CD1c-positive myeloid dendritic cell (primary cell): Measurements from ENCODE around the gene CERT1.
"Not testable (repeated sequence)": the region's sequence is repeated elsewhere in the genome, so short reads cannot be mapped to it uniquely, and the experiment has no call there.

Experiments used
- DNase-seq: peaks from one replicate; pipeline ENCODE4 v3.0.0-alpha.2; 2016; ENCODE audit errors: extremely low spot score

Gene CERT1, protein sequence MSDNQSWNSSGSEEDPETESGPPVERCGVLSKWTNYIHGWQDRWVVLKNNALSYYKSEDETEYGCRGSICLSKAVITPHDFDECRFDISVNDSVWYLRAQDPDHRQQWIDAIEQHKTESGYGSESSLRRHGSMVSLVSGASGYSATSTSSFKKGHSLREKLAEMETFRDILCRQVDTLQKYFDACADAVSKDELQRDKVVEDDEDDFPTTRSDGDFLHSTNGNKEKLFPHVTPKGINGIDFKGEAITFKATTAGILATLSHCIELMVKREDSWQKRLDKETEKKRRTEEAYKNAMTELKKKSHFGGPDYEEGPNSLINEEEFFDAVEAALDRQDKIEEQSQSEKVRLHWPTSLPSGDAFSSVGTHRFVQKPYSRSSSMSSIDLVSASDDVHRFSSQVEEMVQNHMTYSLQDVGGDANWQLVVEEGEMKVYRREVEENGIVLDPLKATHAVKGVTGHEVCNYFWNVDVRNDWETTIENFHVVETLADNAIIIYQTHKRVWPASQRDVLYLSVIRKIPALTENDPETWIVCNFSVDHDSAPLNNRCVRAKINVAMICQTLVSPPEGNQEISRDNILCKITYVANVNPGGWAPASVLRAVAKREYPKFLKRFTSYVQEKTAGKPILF

DNA sequence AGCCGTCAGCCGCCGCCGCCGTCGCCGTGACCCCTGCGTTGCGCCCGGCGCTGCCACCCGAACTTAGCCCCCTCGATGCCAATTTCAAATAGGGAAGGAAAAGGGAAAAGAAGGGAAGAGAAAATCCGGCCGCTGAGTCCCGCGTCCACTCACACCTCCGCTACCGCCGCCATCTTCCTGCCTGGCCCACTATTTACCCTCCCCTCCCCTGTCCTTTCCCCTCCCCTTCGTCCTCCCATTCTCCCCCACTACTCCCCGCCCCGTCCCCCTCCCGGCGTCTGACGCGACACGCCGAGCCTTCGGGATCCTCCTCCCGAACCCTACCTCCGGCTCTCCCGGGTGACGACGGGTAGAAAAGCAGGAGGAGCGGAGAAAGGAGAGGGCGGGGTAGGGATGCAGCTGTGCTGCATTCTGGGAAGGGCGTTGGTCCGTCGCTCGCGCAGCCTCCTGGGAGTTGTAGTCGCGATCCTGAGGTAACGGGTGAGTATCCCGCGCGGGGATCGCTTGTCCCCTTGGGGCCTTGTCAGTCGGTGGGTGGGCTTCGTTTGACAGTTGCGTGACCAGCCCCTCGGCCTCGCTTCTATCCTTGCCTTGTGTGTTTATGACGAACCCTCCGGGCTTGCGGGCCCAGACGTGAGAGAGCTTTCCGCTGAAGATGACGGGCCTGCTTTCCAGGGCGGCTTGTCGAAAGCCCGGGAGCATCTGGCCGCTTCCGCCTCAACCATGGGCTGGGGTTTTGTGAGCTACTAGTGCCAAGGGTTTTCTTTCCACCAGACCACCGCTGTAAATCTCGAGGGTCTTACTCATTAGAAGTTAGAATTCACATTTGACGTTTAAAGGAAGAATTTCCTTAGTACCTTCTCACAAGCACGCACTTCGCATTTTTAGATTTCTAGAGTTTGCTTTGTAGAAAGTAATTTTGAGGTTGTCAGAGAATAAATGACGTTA is at the start of gene CERT1, which contains the start of gene POLK:
CERT1 (minus strand) TSS at position 195 of the 948 bp plus-strand sequence. CDS start 422 bp downstream, outside the sequence.
POLK (plus strand) TSS at position 457 of the 948 bp plus-strand sequence.
- DNase-seq = peak; percentile 97

DNA sequence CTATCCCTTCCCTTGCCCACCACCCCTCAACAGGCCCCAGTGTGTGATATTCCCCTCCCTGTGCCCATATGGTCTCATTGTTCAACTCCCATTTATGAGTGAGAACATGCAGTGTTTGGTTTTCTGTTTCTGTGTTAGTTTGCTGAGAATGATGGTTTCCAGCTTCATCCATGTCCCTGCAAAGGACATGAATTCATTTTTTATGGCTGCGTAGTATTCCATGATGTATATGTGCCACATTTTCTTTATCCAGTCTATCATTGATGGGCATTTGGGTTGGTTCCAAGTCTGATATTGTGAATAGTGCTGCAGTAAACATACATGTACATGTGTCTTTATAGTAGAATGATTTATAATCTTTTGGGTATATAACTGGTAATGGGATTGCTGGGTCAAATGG is 49.2 kb upstream of the CERT1 start:
- not testable (repeated sequence) for DNase-seq

DNA sequence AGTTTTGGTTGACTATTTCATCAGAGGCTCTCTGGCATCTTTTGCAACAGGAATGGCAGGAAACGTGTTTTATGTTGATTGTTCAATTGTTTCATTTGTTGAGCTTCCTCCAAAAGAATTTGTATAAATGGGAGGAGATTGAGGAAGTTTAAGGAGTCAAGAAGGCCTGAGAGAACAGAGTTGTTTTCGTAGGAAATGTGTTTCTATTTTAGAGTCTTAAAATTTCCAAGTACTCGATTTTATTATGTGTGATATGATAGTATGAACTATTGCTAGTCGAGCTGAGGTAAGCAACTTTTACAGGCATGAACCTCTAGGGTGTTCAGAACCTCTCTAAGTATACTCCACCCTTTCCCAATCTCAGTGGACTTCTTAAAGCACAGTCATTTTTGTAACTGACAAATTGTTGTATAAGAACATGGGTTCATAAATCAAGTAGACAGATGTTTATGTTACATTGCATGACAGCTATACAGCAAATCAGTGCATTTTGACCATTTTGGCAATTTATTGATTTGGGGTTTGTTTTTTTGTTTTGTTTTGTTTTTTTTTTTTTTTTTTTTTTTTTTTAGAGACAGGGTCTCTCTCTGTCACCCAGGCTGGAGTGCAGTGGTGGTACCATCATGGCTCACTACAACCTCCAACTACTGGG is 47.7 kb upstream of the CERT1 start:
- DNase-seq = peak; percentile 78

DNA sequence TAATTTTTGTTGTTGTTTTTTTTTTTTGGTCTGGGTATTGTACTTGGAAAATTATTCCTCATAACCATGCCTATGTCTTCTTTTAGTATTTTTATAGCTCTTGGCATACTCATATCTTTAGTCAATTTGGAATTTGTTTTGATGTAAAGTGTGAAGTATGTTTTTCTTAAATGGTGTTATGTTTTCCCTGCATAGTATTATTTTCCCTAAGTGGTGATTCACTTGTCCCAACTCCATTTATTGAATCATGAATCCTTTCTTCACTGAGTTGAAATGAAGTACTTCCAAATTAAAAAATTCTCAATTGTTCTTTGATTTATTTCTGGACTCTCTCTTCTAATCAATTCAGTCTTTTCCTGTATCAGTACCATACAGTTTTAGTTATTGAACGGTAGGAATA is 46.8 kb upstream of the CERT1 start:
- no peak for DNase-seq

DNA sequence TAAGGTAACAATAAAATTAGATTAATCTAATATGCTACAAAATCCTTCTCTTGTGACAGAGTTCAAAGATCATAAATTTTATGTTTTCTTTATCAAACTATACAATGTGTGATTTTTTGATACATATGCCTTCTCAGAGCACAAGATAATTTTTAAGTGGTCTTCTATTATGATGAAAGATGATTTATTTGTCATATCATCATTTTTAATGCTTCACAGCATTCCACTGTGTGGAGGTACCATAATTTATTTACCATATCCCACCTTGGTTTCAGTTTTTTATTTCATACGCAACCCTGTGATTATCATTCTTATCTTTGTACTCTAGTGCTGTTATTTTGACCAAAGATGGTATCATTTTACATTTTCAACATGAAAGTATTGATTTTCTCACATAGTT is 41.9 kb upstream of the CERT1 start:
- no peak for DNase-seq

DNA sequence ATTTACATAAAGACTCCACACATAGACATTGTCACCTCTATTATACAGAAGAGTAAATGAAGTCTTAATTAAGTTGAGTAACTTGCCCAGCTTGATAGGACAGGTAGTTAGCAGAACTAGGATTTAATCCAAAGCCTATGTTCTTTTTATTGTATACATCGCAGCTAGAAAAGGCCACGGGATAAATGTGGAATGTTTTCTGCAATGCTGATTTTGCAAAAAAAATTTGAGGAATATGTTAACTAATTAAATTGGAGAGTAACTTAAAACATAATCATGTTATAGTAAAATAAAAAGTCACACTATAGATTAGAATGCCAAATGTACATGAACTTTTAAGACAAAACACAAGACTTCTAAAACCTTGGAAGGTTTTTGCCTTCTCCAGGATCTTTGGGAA is 41.3 kb upstream of the CERT1 start:
- DNase-seq = no peak

DNA sequence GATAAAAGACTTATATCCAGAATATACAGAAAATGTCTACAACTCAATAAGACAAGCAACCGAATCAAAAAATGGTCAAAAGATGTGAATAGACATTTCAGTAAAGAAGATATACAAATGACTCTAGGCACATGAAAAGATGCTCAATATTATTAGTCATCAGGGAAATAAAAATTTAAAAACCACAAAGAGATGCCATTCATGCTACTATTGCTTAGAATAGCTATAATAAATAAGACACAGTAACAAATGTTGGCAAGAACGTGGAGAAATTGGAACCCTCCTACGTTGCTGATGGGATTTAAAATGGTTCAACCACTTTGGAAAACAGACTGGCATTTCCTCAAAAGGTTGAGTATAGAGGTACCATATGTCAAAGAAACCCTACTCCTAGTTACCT is 40.0 kb upstream of the CERT1 start:
- no peak for DNase-seq

DNA sequence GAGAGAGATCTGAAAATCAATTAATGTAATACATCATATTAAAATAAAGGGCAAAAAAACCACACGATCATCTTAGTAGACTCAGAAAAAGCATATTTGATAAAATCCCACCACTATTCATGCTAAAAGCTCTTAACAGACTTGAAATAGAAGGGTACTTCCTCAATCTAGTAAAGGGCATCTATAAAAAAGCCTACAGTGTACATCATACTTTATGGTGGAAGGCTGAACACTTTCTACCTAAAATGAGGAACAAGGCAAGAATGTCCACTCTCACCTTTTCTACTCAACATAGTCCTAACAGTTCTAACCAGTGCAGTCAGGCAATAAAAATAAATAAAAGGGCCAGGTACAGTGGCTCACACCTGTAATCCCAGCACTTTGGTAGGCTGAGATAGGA is 39.2 kb upstream of the CERT1 start:
- DNase-seq = no peak

DNA sequence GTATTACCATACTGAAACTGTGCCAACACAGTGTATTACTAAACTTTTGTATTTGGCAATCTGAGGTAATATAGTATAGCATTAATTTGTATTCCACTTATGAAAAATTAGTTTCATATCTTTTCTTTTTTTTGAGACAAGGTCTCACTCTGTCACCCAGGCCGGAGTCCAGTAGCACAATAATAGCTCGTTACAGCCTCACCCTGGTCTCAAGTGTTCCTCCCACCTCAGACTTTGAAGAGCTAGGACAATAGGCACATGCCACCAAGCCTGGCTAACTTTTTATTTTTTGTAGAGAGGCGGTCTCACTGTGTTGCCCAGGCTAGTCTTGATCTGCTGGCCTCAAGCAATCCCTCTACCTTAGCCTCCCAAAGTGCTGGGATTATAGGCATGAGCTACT is 36.4 kb upstream of the CERT1 start:
- no peak for DNase-seq

DNA sequence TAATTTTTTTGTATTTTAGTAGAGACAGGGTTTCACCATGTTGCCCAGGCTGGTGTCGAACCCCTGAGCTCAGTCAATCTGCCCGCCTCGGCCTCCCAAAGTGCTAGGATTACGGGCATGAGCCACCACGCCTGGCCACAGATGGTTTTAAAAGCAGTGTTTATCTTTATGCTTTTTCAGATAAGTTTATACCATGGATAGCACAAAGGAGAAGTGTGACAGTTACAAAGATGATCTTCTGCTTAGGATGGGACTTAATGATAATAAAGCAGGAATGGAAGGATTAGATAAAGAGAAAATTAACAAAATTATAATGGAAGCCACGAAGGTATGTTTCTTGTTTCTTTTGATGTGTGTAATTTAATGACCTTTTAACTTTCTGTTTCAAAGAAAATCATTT is 35.4 kb upstream of the CERT1 start:
- DNase-seq = no peak

DNA sequence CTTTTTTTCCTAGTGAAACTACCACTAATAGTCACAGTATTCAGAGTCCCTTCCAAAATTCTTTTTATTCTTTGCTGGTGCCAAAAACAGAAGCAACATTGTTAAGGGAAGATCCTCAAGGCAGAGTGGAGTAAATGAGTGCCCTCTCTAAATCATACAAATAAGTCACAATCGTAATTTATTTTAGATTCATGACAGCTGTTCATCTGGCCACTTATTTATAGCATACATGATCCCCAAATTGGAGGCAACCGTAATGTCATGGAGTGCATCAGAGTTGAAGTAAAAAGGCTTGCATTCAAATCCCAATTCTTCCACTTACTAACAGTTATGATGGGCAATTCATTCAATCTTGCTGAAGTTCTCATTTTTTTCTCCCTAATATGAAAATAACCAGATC is 33.7 kb upstream of the CERT1 start:
- DNase-seq = no peak

DNA sequence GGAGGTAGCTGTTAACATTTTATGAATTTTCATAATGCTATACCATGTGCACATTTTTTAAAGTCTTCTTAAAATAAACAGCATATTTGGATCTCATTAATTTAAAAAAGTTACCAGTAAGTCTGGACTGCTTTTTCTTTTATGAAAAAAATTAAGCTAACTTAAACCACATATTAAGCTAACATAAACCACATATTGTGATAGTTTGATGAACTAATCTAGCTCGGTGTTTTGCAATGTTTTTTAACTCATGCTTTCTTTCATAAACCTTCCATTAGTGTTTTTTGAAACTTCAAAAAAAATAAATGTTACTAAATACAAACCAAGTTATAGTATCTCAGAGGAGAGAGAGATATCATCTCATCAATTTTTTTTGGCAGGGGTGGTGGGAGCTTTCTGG is 26.8 kb upstream of the CERT1 start:
- no peak for DNase-seq

DNA sequence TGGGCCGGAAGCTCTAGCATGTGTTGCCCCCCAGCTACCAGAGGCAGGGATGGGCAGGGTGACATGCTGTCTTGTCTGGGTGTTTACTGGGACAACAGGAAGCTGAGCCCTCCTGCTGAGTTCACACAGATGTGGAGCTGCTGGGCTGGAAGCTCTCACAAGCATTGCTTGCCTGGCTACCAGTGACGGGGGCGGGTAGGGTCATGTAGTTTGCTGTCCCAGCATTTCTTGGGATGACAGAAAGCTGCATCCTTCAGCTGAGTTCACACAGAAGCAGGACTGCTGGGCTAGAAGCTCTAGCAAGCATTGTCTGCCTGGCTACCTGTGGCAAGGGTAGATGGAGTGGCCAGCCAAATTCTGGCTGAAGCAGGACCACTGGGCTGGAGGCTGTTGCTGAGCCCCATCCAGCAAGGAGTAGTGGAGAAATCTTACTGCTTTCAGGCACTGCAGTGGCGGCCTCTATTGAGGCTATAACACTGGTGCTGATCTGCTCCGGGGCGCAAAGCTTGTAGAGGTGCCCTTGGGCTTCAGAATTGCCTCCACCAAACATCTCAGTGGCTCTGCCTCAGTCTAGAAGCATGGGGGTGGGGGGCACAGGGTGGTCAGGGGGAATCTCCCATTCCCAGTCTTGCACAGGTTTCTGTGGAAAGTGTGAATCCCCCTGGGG is 25.4 kb upstream of the CERT1 start:
- no peak for DNase-seq

DNA sequence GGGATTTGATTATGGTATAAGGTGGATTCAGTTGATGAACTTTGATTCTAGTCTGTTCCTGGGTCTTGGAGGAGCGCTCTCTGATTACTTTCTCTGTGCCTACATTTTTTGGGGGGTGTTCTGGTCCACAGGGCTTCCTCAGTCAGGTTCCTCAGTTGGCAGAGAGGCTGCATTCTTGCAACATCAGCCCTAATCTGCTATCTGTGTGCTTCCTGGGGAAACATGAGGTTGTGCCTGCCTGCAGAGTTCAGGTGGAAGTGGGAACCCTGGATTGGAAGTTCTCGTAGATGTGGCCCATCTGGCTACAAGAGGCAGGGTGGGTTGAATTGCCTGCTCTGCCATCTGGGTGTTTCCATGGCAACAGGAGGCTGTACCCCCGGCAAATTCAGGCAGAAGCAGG is 24.7 kb upstream of the CERT1 start:
- no peak for DNase-seq

DNA sequence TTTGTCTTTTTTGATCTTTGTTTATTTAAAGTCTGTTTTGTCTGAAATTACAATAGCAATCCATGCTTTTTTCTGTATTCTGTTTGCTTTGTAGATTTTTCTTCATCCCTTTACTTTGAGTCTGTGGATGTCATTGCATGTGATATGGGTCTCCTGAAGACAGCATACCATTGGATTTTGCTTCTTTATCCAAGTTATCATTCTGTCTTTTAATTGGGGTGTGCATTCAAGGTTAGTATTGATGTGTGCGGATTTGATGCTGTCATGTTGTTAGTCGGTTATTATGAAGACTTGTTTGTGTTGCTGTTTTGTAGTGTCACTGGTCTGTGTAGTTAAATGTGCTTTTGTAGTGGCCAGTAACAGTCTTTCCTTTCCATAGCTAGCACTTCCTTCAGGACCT is 23.3 kb upstream of the CERT1 start:
- no peak for DNase-seq

DNA sequence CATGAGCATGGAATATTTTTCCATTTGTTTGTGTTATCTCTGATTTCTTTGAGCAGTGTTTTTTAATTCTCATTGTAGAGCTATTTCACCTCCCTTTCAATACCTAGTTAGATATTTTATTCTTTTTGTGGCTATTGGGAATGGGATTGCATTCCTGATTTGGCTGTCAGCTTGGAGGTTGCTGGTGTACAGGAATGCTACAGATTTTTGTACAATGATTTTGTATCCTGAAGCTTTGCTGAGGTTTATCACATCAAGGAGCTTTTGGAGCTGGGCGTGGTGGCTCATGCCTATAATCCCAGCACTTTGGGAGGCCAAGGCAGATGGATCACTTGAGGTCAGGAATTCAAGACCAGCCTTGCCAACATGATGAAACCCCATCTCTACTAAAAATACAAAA is 22.3 kb upstream of the CERT1 start:
- DNase-seq = not testable (repeated sequence)

DNA sequence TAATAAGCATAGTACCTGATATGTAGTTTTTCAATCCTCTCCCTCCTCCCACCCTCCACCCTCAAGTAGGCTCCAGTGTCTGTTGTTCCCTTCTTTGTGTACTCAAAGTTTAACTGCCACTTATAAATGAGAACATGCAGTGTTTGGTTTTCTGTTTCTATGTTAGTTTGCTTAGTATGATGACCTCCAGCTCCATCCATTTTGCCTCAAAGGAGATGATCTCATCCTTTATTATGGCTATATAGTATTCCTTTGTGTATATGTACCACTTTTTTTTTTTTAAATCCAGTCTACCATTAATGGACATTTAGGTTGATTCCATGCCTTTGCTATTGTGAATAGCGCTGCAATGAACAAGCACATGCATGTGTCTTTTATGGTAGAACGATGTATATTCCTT is 20.8 kb upstream of the CERT1 start:
- DNase-seq = no peak

DNA sequence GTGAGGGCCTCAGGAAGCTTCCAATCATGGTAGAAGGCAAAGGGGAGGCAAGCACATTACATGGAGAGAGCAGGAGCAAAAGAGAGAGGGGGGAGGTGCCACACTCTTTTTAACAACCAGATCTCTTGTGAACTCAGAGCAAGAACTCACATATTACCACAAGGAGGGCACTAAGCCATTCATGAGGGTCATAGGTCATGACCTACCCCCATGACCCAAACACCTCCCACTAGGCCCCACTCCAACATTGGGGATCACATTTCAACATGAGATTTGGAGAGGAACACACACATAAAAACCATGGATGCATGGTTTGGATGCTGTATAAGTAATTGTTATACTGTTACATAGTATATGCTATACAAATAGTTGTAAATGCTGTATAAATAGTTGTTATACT is 17.8 kb upstream of the CERT1 start:
- DNase-seq = no peak

DNA sequence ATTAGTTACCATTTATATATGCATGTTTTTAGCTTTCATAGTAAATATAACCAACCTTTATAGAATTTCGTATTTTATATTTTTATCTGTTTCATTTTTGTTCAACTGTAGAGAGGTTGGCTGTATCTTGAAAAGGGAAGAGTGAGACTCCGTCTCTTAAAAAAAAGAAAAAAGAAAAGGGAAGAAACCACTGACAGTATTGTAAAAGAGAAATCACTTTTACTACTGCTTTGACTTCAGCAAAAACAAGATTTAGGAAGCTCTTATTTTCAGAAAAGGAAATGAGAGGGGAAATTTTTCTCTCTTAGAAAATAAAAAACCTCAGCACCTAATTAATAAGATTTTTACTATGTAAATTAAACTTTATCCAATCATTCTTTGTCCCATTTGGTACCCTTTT is 14.6 kb upstream of the CERT1 start:
- DNase-seq = peak; percentile 69

DNA sequence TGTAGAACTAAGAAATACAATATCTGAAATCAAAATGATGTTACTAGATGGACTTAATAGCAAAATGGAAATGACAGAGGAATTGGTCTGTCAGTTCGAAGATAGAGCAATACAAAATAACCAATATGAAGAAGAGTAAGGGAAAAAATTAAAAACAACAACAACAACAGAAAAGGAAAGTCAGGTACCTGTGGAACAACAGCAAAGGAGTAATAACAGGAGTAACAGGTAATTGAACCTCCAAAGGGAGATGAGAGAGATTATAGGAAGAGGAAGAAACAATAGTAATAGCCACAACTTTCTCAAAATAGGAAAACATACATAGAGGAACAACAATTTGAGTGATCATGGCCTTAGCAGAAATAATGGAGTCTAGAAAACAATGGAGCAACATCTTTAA is 13.9 kb upstream of the CERT1 start:
- DNase-seq = peak; percentile 27

DNA sequence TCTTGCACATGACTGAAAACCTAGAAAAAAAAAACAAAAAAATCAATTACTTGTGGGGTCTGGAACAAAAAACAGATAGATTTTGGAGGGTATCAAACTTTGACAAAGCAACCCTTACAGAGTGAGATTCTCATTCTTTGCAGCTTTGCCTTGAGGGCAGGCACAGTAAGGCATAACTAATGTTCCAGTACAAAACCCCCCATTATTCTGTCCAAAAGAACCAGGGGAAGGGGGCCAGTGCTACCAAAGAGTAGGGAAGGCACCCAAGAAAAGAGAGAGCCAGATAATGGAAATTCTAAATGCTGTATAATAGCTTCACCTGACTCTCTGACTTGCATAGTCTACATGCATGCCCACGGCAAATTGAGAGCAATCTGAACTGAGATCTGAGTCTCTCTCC is 13.2 kb upstream of the CERT1 start:
- DNase-seq = no peak
